Endothelial cell of umbilical vein (primary cell): ENCODE results near the gene CEMIP. TPM values are rescaled to one million over a fixed set of nuclear protein-coding genes. Genes with fewer than 3 reads are reported as not detected.

Experiments
- BruUV-seq: library from RNA; stranded (reverse); fragments of 400-500 nt; replicated peaks from 2 replicates; lab custom pipeline; 2021; lab: Mats Ljungman, UMichigan
- CTCF ChIA-PET: fragments of 300-600, 350-600 bp; sonication (Branson Sonifier 250); formaldehyde crosslinking; loops from one replicate; lab custom pipeline; 2021; ENCODE audit warnings: antibody characterized with exemption, inconsistent platforms; lab: Charles Lee
- POLR2A ChIA-PET: fragments of 300-600, 350-600 bp; sonication (Branson Sonifier 250); formaldehyde crosslinking; loops from one replicate; lab custom pipeline; 2021; ENCODE audit warnings: antibody characterized with exemption, inconsistent platforms; lab: Charles Lee
- DNase-seq: peaks from one replicate; pipeline ENCODE4 v3.0.0-alpha.2; 2011; ENCODE audit warnings: low read depth, low spot score
- FAIRE-seq: peaks from 2 replicates; lab custom pipeline; 2011; peaks lifted over from hg19 to GRCh38; lab: Jason Lieb, UNC
- H2AFZ ChIP-seq: 2 replicates; pipeline ENCODE4 v1.6.0; 2012; ENCODE audit warnings: low read depth, low read length, control low read depth, inconsistent platforms
- H3K27ac ChIP-seq: 2 replicates; pipeline ENCODE4 v1.5.1; 2011; ENCODE audit warnings: low read depth, mild to moderate bottlenecking, control low read depth, low read length, moderate library complexity; ENCODE audit not compliant: insufficient read depth
- H3K27me3 ChIP-seq, 2 experiments: 2 replicates each; pipeline versions ENCODE4 v1.6.0 to v1.6.1; 2011; ENCODE audit warnings: low read length in 2 of 2, mixed read lengths in 1 of 2; ENCODE audit not compliant: control insufficient read depth in 2 of 2, insufficient read depth in 2 of 2
- H3K36me3 ChIP-seq, 2 experiments: 2 replicates in 1 of 2; 3 replicates in 1 of 2; pipeline ENCODE4 v1.5.1; 2011; ENCODE audit warnings: low read length in 2 of 2, mild to moderate bottlenecking in 1 of 2, moderate library complexity in 1 of 2; ENCODE audit not compliant: control insufficient read depth in 2 of 2, insufficient read depth in 2 of 2; ENCODE audit errors: extremely low read depth in 1 of 2
- H3K4me1 ChIP-seq: 3 replicates; pipeline ENCODE4 v1.5.1; 2011; ENCODE audit warnings: mild to moderate bottlenecking, low read length; ENCODE audit not compliant: control insufficient read depth, insufficient read depth; ENCODE audit errors: extremely low read depth
- H3K4me2 ChIP-seq: 2 replicates; pipeline ENCODE4 v1.6.1; 2011; ENCODE audit warnings: low read length, control low read depth, mixed read lengths; ENCODE audit not compliant: insufficient read depth
- H3K4me3 ChIP-seq, 3 experiments: fragments of 200-600 bp in 1 of 3; sonication (generic), shearing (Covaris generic) in 1 of 3; replicated peaks in 1 of 3; 2 replicates each; pipeline ENCODE4 v1.5.1; 2011 to 2016; ENCODE audit warnings: control low read depth in 3 of 3, low read length in 3 of 3, mild to moderate bottlenecking in 2 of 3, inconsistent platforms in 1 of 3, low read depth in 1 of 3, moderate library complexity in 1 of 3; ENCODE audit not compliant: insufficient read depth in 1 of 3
- H3K79me2 ChIP-seq: 2 replicates; pipeline ENCODE4 v1.6.0; 2012; ENCODE audit warnings: low read length, inconsistent platforms; ENCODE audit not compliant: control insufficient read depth, insufficient read depth
- H3K9ac ChIP-seq: replicated peaks from 2 replicates; pipeline ENCODE3; 2011; ENCODE audit warnings: low read length, control low read depth; ENCODE audit not compliant: insufficient read depth; ENCODE audit errors: extremely low read depth
- H3K9me1 ChIP-seq: replicated peaks from 3 replicates; pipeline ENCODE4 v1.6.0; 2011; ENCODE audit warnings: mild to moderate bottlenecking, low read length; ENCODE audit not compliant: control insufficient read depth, insufficient read depth; ENCODE audit errors: extremely low read depth
- H3K9me3 ChIP-seq: replicated peaks from 2 replicates; pipeline ENCODE4 v1.5.1; 2012; ENCODE audit warnings: low read length, inconsistent platforms; ENCODE audit not compliant: control insufficient read depth, insufficient read depth
- H4K20me1 ChIP-seq: replicated peaks from 2 replicates; pipeline ENCODE3; 2011; ENCODE audit warnings: mild to moderate bottlenecking, low read length; ENCODE audit not compliant: control insufficient read depth, insufficient read depth; ENCODE audit errors: extremely low read depth
- EZH2 ChIP-seq: IDR thresholded peaks from 2 replicates; pipeline ENCODE4 v1.6.1; 2012; ENCODE audit warnings: borderline replicate concordance, low read depth, mild to moderate bottlenecking, moderate library complexity, low read length, inconsistent platforms; ENCODE audit not compliant: severe bottlenecking
- FOS ChIP-seq: IDR thresholded peaks from 2 replicates; pipeline ENCODE4 v1.6.1; 2011; ENCODE audit warnings: mild to moderate bottlenecking, low read length, moderate library complexity, borderline replicate concordance; ENCODE audit not compliant: insufficient read depth
- GATA2 ChIP-seq: IDR thresholded peaks from 2 replicates; pipeline ENCODE4 v1.7.0; 2011; ENCODE audit warnings: low read depth, mild to moderate bottlenecking, moderate library complexity, mixed read lengths, low read length; ENCODE audit not compliant: insufficient read length, insufficient read depth
- JUN ChIP-seq: IDR thresholded peaks from 2 replicates; pipeline ENCODE4 v1.6.1; 2011; ENCODE audit warnings: borderline replicate concordance, low read depth; ENCODE audit not compliant: insufficient read length, insufficient read depth
- MYC ChIP-seq: IDR thresholded peaks from one replicate; pipeline ENCODE4 v1.6.1; 2011; ENCODE audit warnings: mild to moderate bottlenecking, low read depth, low read length
- POLR2A ChIP-seq: IDR thresholded peaks from 2 replicates; pipeline ENCODE4 v1.6.1; 2012; ENCODE audit warnings: low read depth, mild to moderate bottlenecking, control low read depth, low read length
- POLR2AphosphoS5 ChIP-seq: IDR thresholded peaks from 2 replicates; pipeline ENCODE4 v1.6.1; 2012; ENCODE audit warnings: low read depth, mild to moderate bottlenecking, control low read depth, low read length, moderate library complexity; ENCODE audit not compliant: insufficient read depth
- dilution Hi-C: fragments of 300-500 bp; cut with MboI; formaldehyde crosslinking; loops from one replicate; pipeline ENCODE4 v1.15.0; 2019; ENCODE audit warnings: low sequenced_read_pairs; ENCODE audit not compliant: extremely low pct_ligation_motif_present
- intact Hi-C: fragments of 100-400 bp; cut with micrococcal nuclease; formaldehyde crosslinking; loops from one replicate; pipeline ENCODE4 v1.10.0; 2022
- polyA plus RNA-seq, 4 experiments: library from polyadenylated mRNA; depleted of rRNA in 3 of 4; stranded (reverse) in 3 of 4; unstranded in 1 of 4; fragments of >200 nt; gene quantifications; 2 replicates each; pipeline versions ENCODE4 v1.2.1 to v1.2.3, GENCODE V29; 2011 to 2012; ENCODE audit warnings: missing spikeins in 1 of 4
- total RNA-seq: library from RNA; stranded (reverse); gene quantifications from 2 replicates; pipeline ENCODE4 v1.2.3, GENCODE V29; 2021
- TF ChIP-seq, protein P1 (sequence below): IDR thresholded peaks from 2 replicates; pipeline ENCODE4 v1.6.1; 2011; ENCODE audit not compliant: insufficient read depth, insufficient read length
- TF ChIP-seq, protein P2 (sequence below), 2 donors: IDR thresholded peaks; 1 replicate in 1 of 2; 2 replicates in 1 of 2; pipeline ENCODE4 v1.5.1; 2011; ENCODE audit warnings: low read length in 2 of 2, mild to moderate bottlenecking in 2 of 2, moderate library complexity in 2 of 2, control low read depth in 1 of 2, inconsistent platforms in 1 of 2, low read depth in 1 of 2; ENCODE audit not compliant: insufficient read depth in 1 of 2; ENCODE audit errors: extremely low read depth in 1 of 2

The CEMIP gene
- total and polyA plus RNA-seq, 2 donors (not counting 3 experiments of a cell fraction or from before 2014, with no cell fraction given) = 0.01 TPM; not detected in 1

DNA sequence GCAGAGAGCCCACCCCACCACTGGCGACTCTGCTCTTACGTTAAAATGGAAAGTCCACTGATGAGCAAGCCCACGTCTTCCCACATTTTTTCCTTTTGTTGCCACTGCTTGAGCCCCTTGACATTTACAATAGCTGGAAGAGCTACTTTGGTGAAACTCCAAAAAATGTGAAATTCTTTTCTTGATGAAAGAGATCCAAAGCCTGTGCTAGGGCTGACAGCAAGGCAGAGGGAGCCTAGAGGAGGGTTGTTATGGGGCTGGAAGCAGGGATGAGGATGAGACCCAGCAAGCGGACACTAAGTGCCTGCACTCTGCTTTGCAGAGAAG is 97.1 kb downstream of the CEMIP start:
- no peaks in the 10 kb centered on the region for H3K9me1 ChIP-seq
- H3K9ac ChIP-seq = no peak overlapping the region
- H3K4me2 ChIP-seq = no peak overlapping the region
- CTCF ChIA-PET = interaction anchor here (0.9 kb wide), 1 partner anchor 40 kb away, joined by 3 read pairs; no protein-coding TSS in a partner anchor
- no peak overlapping the region for H3K27ac ChIP-seq
- DNase-seq = no peak
- H3K27me3 ChIP-seq = no peaks in the 10 kb centered on the region
- no peaks in the 10 kb centered on the region for H3K9me3 ChIP-seq
- dilution Hi-C loops = no loop called here
- FAIRE-seq = no peak
- intact Hi-C loops = no loop called here
- BruUV-seq = no TSS peak
- no peak for TF ChIP-seq FOS
- TF ChIP-seq, protein P1, sequence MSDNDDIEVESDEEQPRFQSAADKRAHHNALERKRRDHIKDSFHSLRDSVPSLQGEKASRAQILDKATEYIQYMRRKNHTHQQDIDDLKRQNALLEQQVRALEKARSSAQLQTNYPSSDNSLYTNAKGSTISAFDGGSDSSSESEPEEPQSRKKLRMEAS = no peak
- no peak for TF ChIP-seq POLR2AphosphoS5
- TF ChIP-seq EZH2 = no peak
- TF ChIP-seq POLR2A = no peak
- TF ChIP-seq MYC = no peak
- TF ChIP-seq, protein P2, sequence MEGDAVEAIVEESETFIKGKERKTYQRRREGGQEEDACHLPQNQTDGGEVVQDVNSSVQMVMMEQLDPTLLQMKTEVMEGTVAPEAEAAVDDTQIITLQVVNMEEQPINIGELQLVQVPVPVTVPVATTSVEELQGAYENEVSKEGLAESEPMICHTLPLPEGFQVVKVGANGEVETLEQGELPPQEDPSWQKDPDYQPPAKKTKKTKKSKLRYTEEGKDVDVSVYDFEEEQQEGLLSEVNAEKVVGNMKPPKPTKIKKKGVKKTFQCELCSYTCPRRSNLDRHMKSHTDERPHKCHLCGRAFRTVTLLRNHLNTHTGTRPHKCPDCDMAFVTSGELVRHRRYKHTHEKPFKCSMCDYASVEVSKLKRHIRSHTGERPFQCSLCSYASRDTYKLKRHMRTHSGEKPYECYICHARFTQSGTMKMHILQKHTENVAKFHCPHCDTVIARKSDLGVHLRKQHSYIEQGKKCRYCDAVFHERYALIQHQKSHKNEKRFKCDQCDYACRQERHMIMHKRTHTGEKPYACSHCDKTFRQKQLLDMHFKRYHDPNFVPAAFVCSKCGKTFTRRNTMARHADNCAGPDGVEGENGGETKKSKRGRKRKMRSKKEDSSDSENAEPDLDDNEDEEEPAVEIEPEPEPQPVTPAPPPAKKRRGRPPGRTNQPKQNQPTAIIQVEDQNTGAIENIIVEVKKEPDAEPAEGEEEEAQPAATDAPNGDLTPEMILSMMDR (IDR thresholded peaks at IDR 0.05; ENCODE audit: extremely low read depth in 1 of 2, insufficient read depth in 1 of 2, low read depth in 1 of 2, low read length in 2 of 2) = no peak
- TF ChIP-seq GATA2 = no peak
- no peak for TF ChIP-seq JUN
- H3K79me2 ChIP-seq = no peaks in the 10 kb centered on the region
- no peaks in the 10 kb centered on the region for H3K4me1 ChIP-seq
- no peaks in the 10 kb centered on the region for H3K36me3 ChIP-seq
- no peak overlapping the region for H2AFZ ChIP-seq
- POLR2A ChIA-PET = no interaction called here
- no peak overlapping the region for H3K4me3 ChIP-seq
- no peaks in the 10 kb centered on the region for H4K20me1 ChIP-seq
